Bronchial epithelial cell (primary cell): Measurements from ENCODE around the gene MAPK7. TPM values are rescaled to one million over a fixed set of nuclear protein-coding genes. Genes with fewer than 3 reads are reported as not detected.

ENCODE experiments used
- DNase-seq: peaks from one replicate; pipeline ENCODE4 v3.0.0-alpha.2; 2010; ENCODE audit warnings: low read depth
- FAIRE-seq: peaks from 2 replicates; lab custom pipeline; 2011; peaks lifted over from hg19 to GRCh38; lab: Jason Lieb, UNC
- H3K27me3 ChIP-seq: 2 replicates; pipeline ENCODE4 v1.5.1; 2011; ENCODE audit warnings: low read length; ENCODE audit not compliant: control insufficient read depth, insufficient read depth
- H3K36me3 ChIP-seq: 2 replicates; pipeline ENCODE4 v1.5.1; 2011; ENCODE audit warnings: low read length; ENCODE audit not compliant: control insufficient read depth, insufficient read depth
- H3K4me3 ChIP-seq: 2 replicates; pipeline ENCODE4 v1.5.1; 2011; ENCODE audit warnings: mild to moderate bottlenecking, low read depth, low read length, control low read depth
- total RNA-seq: library from RNA; depleted of rRNA; stranded (reverse); fragments of >200 nt; gene quantifications from 2 replicates; pipeline ENCODE4 v1.2.1, GENCODE V29; 2014
- TF ChIP-seq, protein P1 (sequence below): IDR thresholded peaks from 2 replicates; pipeline ENCODE4 v1.5.1; 2011; ENCODE audit warnings: mild to moderate bottlenecking, moderate library complexity, low read length, control low read depth, inconsistent platforms; ENCODE audit not compliant: insufficient read depth, severe bottlenecking

Gene MAPK7
- total RNA-seq, 1 donor from 2014 or later: 6.8 TPM

GRCh38 chr17:19335951-19336631, 42.2 kb upstream of the MAPK7 start:
- FAIRE-seq: no peak
- H3K36me3 ChIP-seq: peaks cover 12% of the 10 kb centered on the region
- TF ChIP-seq, protein P1, sequence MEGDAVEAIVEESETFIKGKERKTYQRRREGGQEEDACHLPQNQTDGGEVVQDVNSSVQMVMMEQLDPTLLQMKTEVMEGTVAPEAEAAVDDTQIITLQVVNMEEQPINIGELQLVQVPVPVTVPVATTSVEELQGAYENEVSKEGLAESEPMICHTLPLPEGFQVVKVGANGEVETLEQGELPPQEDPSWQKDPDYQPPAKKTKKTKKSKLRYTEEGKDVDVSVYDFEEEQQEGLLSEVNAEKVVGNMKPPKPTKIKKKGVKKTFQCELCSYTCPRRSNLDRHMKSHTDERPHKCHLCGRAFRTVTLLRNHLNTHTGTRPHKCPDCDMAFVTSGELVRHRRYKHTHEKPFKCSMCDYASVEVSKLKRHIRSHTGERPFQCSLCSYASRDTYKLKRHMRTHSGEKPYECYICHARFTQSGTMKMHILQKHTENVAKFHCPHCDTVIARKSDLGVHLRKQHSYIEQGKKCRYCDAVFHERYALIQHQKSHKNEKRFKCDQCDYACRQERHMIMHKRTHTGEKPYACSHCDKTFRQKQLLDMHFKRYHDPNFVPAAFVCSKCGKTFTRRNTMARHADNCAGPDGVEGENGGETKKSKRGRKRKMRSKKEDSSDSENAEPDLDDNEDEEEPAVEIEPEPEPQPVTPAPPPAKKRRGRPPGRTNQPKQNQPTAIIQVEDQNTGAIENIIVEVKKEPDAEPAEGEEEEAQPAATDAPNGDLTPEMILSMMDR: no peak
- DNase-seq: no peak
- H3K4me3 ChIP-seq: no peak overlapping the region
- H3K27me3 ChIP-seq: no peaks in the 10 kb centered on the region

DNA sequence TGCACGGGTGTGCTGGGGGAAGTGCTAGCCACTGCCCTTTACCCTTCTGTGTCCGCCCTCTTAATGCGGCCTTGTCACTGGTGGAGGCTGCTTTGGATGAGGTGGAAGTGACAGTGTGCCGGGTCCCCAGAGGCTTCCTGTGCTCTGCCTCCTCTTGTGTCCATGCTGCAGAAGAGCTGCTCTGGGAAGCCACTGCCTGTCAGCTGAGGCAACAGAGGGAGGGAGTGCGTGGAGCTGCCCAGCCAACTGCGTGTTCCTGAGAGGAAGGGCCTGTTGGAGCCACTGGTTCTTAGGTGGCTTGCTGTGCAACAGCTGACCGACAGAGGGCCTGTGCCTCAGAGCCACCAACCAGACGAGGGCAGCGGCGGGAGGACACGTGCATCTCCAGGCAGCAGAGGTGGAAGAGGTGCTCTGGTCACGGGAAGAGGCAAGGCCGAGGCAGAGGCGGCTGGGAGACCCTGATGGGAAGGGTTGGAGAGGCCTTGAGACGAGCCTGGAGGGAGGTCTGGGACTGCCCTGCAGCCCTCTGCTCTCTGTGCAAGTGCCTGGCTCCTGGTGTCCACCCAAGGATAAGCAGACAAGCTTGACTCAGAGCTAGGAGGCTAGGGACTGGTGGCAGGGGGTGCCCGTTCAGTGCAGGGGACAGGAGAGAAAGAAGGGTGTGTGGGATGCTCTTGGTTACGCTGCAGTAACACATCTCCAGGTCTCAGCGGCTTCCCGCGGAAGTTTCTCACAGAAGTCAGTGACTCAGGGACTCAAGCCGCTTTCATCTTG, 41.2 kb upstream of the MAPK7 start:
- Histone ChIP-seq H3K36me3 (peaks cover 6% of the 10 kb centered on the region), H3K27me3 (no peaks in the 10 kb centered on the region), H3K4me3 (no peak overlapping the region)
- TF ChIP-seq, protein P1: peak; percentile 15
- no peak for DNase-seq
- no peak for FAIRE-seq

GRCh38 chr17:19337712-19338023, 40.6 kb upstream of the MAPK7 start:
- TF ChIP-seq, protein P1: no peak
- Histone ChIP-seq H3K27me3 (no peaks in the 10 kb centered on the region), H3K4me3 (no peak overlapping the region), H3K36me3 (peaks cover 3% of the 10 kb centered on the region)
- DNase-seq: no peak
- FAIRE-seq: no peak

GRCh38 chr17:19338031-19338990, 40.0 kb upstream of the MAPK7 start:
- TF ChIP-seq, protein P1: peak; percentile 83
- peaks cover under 1% of the 10 kb centered on the region for H3K36me3 ChIP-seq
- H3K4me3 ChIP-seq: no peak overlapping the region
- peak; percentile 18 for FAIRE-seq
- peak; percentile 49 for DNase-seq
- H3K27me3 ChIP-seq: no peaks in the 10 kb centered on the region

- DNase-seq: no peak
- no peak for FAIRE-seq
- Histone ChIP-seq H3K36me3 (no peaks in the 10 kb centered on the region), H3K27me3 (no peaks in the 10 kb centered on the region), H3K4me3 (no peak overlapping the region)
- TF ChIP-seq, protein P1: no peak
Measured at GRCh38 chr17:19339341-19339815, 38.9 kb upstream of the MAPK7 start.
